ENCODE data around the gene CBY3. TPM values are rescaled to one million over a fixed set of nuclear protein-coding genes. Genes with fewer than 3 reads are reported as not detected.

Gene CBY3
- total and polyA plus RNA-seq, 2 of the 13 experiments (the other 11 are each of a cell fraction or from before 2014, with no cell fraction given): not detected

GRCh38 chr5:179680014-179680779 lies 637 bp downstream of the CBY3 start:
- peak overlapping the region; percentile 76 for H3K4me2 ChIP-seq (ENCODE audit: low read depth, low read length)
- H3K4me1 ChIP-seq (ENCODE audit: insufficient read depth, low read length): peaks cover 74% of the 10 kb centered on the region
- ChIA-PET CTCF (ENCODE audit: low intra/inter-chr PET ratio, low total read pairs) (no interaction called here), POLR2A (interaction anchor here (0.7 to 4.4 kb wide), 19 partner anchors 8 to 146 kb away, joined by 3 to 55 read pairs (median 5); partner anchors contain the start of genes CANX, HNRNPH1, MAML1 and RUFY1)
- 81% methylated on average over 8 of the region's 9 CpGs for WGBS (ENCODE audit: low lambda C conversion rate)
- BruUV-seq (replicated peaks): no TSS peak
- ATAC-seq (peak; percentile 83), DNase-seq (ENCODE audit: low spot score) (peak; percentile 98), FAIRE-seq (peak; percentile 96)
- H3K27me3 ChIP-seq (ENCODE audit: control insufficient read depth in 1 of 2, insufficient read depth in 2 of 2, low read length in 2 of 2): no peaks in the 10 kb centered on the region; a peak in 1 of 5 replicates
- peak overlapping the region; percentile 65 for H3K9ac ChIP-seq (ENCODE audit: insufficient read depth, low read depth, low read length)
- no peaks in the 10 kb centered on the region for H4K20me1 ChIP-seq (ENCODE audit: insufficient read depth, low read length)
- peak overlapping the region; percentile 87 for H3K27ac ChIP-seq (ENCODE audit: extremely low read length, insufficient read depth, low read length)
- H3K79me2 ChIP-seq (ENCODE audit: insufficient read depth, low read length): peaks cover 24% of the 10 kb centered on the region
- H3K4me3 ChIP-seq (replicated peaks in 1 of 3; ENCODE audit: insufficient read depth in 1 of 3, low read depth in 2 of 3, low read length in 3 of 3): peak overlapping the region in 2 of 3 experiments; percentile 19 to 51; a peak in 3 of 6 replicates
- no peaks in the 10 kb centered on the region for H3K36me3 ChIP-seq (replicated peaks in 1 of 2; ENCODE audit: control insufficient read depth in 1 of 2, insufficient read depth in 2 of 2, low read length in 2 of 2)
- in situ Hi-C loops (cut with HindIII; ENCODE audit: extremely low pct_ligation_motif_present, low pct_unique_long_range_greater_than_20kb) (no loop called here), intact Hi-C loops (cut with micrococcal nuclease; ENCODE audit: unreplicated experiment) (loop anchor here (1.0 kb wide), 1 partner anchor 18 kb away; the partner anchor contains the start of gene CANX)
- no peaks in the 10 kb centered on the region for H3K9me3 ChIP-seq (ENCODE audit: low read length)
- no peak overlapping the region for H2AFZ ChIP-seq (ENCODE audit: low read length)
- TF ChIP-seq MIER3 (CRISPR knock-in tag; IDR thresholded peaks at IDR 0.05; ENCODE audit: borderline replicate concordance) (peak; percentile 32; the same call in 1 of the 2 replicates), ZNF510 (CRISPR knock-in tag; IDR thresholded peaks at IDR 0.05; ENCODE audit: low read depth) (no peak), ERF (CRISPR knock-in tag; IDR thresholded peaks at IDR 0.05) (peak; percentile 71), ZGPAT (CRISPR knock-in tag; IDR thresholded peaks at IDR 0.05) (peak; percentile 51), AHDC1 (CRISPR knock-in tag; IDR thresholded peaks at IDR 0.05; ENCODE audit: borderline replicate concordance) (peak; percentile 80; the same call in 1 of the 2 replicates), CCAR2 (optimal IDR thresholded peaks at IDR 0.05; ENCODE audit: low read depth, low read length) (peak; percentile 82), ZNF619 (CRISPR knock-in tag; IDR thresholded peaks at IDR 0.05) (no peak), FOXO4 (CRISPR knock-in tag; conservative IDR thresholded peaks at IDR 0.05) (no peak), HMGXB3 (CRISPR knock-in tag; IDR thresholded peaks at IDR 0.05; ENCODE audit: borderline replicate concordance) (0 out of 2 replicates have a peak, but pooled peaks have one; percentile 2)

All from HepG2 (cell line).